Stimulated activated CD8-positive, alpha-beta memory T cell treated with anti-CD3 and anti-CD28 coated beads, Interleukin-15, amount 100 ng/mL, for 1 hour (primary cell): ENCODE measurements around the gene NPFF.

Experiments used
- DNase-seq: peaks from one replicate; pipeline ENCODE4 v3.0.0-alpha.2; 2020; ENCODE audit warnings: low read depth

NPFF gene

DNA sequence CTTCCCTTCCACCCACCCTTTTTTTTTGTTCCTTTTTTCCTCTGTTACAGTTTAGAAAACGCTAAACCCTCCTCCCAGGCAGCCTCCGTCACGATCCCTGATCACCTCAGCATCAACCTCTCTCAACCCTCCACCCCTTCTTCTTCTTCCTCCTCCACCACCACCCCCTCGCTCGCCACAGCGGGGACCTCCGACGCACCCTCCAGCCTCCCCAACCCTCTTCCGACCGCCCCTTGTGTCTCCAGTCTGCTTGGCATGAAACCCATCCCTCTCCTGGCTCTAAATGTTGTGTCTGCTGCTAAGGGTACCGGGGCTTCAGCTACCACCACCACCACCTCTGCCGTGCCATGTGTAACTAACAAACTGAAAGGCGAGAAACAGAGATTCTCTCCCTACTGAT is 32.5 kb downstream of the NPFF start:
- DNase-seq, result no peak

- DNase-seq, result no peak
These were observed 33.2 kb downstream of the NPFF start for GRCh38 chr12:53474077-53474476.

- DNase-seq, result no peak
These were observed 35.2 kb downstream of the NPFF start for GRCh38 chr12:53472056-53472582.

DNA sequence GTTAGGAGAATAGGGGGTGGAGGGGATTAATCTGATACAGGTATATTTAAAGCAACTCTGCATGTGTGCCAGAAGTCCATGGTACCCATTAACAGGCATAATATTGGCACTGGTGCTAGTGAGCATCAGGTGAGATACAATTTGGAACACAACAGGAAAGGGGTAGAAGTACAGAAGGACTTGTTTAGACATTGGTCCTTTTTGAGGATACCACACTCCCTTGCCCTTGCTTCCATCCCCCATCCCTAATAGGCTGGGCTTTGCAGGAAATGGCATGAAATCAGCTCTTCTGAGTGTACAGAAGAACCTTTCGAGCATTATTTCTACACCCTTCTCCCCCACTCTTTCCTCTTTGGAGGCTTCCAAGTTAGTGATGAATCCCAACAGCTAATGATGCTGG is 39.0 kb downstream of the NPFF start:
- DNase-seq, result no peak

GRCh38 chr12:53467880-53468279 is 39.4 kb downstream of the NPFF start:
- DNase-seq, result no peak

DNA sequence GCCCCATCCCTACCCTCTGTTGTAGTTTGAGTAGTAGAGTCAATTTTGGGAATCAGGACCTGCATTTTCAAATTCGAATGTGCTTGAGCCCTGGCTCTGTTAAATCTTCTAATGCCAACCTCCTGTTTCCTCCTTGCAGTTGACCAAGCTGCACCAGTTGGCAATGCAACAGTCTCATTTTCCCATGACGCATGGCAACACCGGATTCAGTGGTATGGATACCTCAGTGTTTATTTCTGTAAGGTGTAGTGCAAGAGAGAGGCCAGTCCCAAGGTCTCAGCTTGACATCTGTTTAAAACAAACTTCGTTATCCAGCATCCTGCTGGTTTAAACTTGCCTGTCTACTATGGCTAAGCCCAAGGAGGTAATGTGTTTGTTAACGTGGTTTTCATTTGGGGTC is 40.2 kb downstream of the NPFF start:
- no peak for DNase-seq

- no peak for DNase-seq
These were observed 40.6 kb downstream of the NPFF start for GRCh38 chr12:53466640-53467039.

- DNase-seq, result no peak
These were observed 41.6 kb downstream of the NPFF start for GRCh38 chr12:53465679-53466078.

- no peak for DNase-seq
These were observed 42.4 kb downstream of the NPFF start for GRCh38 chr12:53464685-53465418.

DNA sequence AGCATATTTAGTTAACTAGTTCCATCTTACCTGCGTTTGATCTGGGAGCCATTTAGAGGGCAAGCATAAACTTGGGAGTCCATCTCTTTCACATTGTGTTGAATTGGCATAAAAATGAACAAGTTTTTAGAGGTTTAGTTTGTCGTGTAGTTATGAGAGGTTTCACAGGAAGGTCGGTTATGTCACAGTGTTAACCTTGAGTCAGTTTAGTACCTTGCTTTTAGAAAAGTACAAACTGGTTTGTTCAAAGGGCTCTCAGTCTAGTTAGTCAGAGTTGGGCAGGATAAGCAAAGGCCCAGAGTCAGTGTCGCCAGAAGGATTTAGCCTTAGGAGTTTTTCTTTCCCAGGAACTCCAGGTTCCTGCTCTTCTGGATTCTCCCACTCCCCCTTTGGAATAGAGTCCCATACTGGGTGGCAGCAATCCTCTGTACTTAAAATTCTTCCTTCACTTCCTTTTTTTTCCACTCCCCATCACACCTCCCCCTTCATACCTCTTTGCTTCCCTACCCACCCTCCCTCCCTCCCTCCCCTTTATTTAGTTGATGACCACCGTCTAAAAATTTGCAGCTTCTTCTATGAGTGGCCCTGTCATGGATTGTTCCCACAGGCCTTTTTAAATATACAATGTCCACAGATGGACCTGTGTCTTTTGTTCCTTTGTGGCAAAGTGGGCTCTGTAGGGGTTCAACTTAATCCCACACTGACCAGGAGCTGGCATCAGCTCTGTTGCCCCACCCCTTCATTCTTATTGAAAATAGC is 43.3 kb downstream of the NPFF start:
- no peak for DNase-seq

GRCh38 chr12:53462935-53463334 is 44.3 kb downstream of the NPFF start:
- DNase-seq, result no peak

- DNase-seq, result no peak
These were observed 45.7 kb downstream of the NPFF start for GRCh38 chr12:53461591-53461990.

- no peak for DNase-seq
These were observed 46.2 kb downstream of the NPFF start for GRCh38 chr12:53461059-53461458.

DNA sequence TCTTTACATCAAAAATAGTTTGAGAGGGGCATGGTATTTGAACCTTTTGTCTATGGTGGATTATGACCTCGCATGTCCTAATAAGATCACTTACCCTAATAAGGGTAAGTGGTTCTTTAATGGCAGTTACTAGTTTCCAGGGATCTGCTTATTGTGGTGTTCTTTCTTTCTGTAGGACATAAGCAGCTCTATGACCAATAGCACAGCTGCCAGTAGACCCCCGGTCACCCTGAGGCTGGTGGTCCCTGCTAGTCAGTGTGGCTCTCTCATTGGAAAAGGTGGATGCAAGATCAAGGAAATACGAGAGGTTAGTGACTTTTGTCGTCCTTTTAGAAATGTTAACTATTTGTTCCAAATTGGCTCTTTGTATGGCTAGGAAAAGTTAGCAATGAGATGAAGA is 48.2 kb downstream of the NPFF start:
- DNase-seq, result no peak
